GM21825 (cell line): ENCODE results near the gene HIBCH.
"Not testable (repeated sequence)": the region's sequence is repeated elsewhere in the genome, so short reads cannot be mapped to it uniquely, and the experiment has no call there.

Experiments
- ATAC-seq: cut with Tn5 transposase; IDR thresholded peaks from one replicate; pipeline ENCODE4 v1.9.1; 2021; ENCODE audit warnings: mild to moderate bottlenecking, moderate library complexity; ENCODE audit not compliant: unreplicated experiment

HIBCH gene

GRCh38 chr2:190255676-190256075 is 64.0 kb downstream of the HIBCH start:
- no peak for ATAC-seq

GRCh38 chr2:190254063-190254850 is 65.4 kb downstream of the HIBCH start:
- ATAC-seq, result no peak

DNA sequence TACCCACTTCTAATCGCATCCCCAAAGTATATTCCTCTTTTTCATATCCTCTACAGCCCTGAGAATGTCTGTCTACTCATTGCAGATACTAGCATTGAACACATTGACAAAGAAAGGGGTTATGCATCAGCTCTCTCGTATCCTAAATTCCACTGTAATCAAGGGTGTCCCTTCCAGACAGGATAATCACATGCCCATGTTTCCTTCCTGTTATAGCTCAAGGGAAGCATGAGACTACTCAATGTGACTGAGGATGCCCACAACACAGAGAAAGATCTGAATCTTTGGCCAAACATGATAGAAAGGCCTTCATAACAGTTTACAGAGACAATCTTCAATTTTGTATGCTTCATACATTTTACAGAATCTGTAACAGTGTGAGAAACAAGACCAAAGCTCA is 69.2 kb downstream of the HIBCH start:
- no peak for ATAC-seq

- no peak for ATAC-seq
Observed at GRCh38 chr2:190235551-190236075, 84.0 kb downstream of the HIBCH start.

DNA sequence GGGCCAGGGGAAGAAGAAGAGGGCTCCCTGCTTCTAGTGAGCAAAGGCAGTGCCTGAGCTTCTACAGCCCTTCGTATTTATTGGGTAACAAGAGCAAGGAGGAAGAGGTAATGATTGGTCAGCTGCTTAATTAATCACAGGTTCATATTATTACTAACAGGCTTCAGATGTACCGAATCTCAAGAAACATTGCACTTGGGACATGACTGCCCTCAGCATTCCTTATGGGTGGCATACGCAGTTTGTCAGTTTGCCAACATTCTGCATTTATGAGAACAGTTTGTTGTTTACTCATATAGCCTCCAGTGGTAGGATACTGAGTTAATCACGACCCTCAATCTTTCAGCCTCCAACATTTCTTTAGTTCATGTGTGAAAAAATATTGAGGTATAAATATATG is 84.5 kb downstream of the HIBCH start:
- no peak for ATAC-seq

DNA sequence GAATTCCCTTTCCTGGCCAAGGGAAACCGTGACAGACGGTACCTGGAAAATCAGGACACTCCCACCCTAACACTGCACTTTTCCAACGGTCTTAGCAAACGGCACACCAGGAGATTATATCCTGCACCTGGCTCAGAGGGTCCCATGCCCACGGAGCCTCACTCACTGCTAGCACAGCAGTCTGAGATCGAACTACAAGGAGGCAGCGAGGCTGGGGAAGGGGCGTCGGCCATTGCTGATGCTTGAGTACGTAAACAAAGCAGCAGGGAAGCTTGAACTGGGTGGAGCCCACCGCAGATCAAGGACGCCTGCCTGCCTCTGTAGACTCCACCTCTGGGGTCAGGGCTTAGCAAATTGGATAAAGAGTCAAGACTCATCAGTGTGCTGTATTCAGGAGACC is 95.6 kb downstream of the HIBCH start:
- not testable (repeated sequence) for ATAC-seq

- ATAC-seq, result not testable (repeated sequence)
Observed at GRCh38 chr2:190222745-190223144, 96.9 kb downstream of the HIBCH start.

- no peak for ATAC-seq
Observed at GRCh38 chr2:190221429-190221828, 98.2 kb downstream of the HIBCH start.

DNA sequence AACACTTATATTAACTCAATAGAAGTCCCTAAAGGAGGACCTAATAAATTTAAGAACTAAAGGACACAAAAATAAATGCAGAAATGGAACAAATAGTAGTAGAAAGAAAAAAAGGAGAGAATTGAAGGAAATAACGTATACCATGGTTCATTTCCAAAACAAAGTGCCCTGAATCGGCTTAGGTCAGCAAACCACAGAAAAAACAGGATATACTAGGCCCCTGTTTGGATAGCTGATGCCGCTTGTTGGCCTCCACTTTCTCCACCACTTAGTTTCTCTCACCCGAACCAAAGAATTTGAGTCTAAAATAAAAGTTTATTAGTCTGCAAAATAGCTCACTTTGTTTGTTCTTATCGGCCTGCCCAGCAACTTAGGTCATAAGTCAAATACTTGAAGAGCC is 100.4 kb downstream of the HIBCH start:
- ATAC-seq, result no peak

DNA sequence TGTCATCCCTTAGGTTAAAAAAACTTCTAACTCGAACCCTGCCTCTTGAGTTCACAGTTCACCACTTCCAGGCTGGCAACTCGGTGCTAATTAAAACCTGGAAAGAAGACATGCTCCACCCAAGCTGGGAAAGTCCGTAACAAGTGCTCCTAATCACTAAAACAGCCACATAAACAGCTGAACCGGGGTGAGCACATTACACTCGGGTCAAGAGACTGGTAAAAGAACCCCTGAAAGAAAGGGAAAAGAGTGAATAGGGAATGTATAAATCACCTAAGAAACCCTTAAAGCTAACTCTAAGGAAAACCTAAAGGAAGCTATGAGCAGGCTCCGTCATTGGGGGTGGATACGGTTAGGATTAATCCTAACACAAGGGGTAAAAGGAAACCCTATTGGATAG is 102.0 kb downstream of the HIBCH start:
- no peak for ATAC-seq

GRCh38 chr2:190216829-190217228 is 102.8 kb downstream of the HIBCH start:
- no peak for ATAC-seq

DNA sequence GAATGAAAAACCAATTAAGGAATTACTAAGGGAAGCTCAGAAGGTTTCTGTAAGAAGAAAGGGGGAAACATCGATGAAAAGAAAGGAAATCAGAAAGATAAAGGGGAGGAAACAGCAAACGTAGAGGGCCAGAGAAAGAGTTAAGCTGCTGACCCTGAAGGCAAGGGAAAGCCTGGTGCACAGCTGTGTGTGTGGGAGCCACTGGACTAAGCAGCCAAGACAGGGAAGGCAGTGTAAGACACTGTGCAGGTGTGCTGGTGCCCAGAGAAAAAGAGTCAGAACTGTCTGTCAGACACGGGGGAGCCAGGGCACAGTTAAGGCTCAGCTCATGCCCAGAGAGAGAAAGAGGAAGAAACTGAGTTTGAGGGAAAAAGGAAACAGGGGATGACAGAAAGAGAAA is 104.0 kb downstream of the HIBCH start:
- no peak for ATAC-seq

GRCh38 chr2:190214426-190215194 is 105.0 kb downstream of the HIBCH start:
- ATAC-seq, result no peak

DNA sequence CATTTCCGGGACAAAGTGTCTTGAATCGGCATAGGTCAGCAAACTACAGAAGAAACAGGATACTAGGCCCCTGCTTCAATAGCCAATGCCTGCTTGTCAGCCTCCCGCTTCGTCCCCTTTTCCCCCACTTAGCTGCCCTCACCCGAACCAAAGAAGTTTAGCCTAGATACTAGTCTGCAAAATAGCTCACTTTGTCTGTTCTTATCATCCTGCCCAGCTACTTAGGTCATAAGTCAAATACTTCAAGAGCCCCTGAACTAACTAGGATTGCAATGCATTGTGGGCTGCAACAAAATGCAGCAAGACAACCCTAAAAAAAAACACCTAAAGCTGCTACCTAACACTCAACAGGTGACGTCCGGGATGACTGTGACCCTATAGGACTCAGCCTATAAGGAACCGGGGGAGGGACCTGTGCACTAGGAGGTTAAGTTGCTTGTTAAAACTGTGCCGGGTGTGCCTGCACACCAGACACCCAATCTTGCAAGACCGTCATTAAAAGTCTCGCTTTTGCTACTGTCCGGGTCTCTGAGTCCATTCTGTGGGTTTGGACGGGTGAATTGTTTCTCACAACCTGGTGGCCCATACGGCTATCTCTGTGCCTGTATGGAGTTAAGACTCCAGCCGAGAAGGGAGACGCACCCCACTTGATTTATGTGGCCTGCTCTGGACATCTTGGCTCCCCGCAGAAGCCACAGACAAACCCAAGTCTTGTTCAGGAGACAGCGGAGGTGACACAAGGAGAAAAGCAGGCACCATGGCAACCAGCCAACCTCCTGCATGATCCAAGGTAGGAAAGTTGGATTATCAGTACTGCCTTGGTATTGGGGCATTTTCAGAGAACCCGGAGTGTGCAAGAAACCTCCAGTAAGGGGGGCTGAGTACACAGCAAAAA is 105.9 kb downstream of the HIBCH start:
- ATAC-seq, result no peak

DNA sequence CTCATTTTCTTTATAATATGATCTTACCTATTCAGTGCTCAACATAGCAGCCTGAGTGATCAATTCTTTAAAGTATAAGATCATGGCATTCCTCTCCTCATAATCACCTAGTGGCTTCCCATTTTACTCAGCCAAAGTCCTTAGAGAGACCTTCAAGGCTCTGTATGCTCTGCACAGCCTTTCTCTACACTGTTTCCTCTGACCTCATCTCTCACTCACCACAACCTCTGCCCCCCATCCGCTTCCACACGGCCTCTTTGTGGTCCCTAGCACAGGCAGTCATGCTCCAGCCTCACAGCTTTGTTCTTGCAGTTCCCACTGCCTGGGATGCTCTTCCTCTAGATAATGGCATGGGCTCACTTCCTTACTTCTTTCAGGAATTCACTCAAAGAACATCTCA is 109.2 kb downstream of the HIBCH start:
- ATAC-seq, result no peak

DNA sequence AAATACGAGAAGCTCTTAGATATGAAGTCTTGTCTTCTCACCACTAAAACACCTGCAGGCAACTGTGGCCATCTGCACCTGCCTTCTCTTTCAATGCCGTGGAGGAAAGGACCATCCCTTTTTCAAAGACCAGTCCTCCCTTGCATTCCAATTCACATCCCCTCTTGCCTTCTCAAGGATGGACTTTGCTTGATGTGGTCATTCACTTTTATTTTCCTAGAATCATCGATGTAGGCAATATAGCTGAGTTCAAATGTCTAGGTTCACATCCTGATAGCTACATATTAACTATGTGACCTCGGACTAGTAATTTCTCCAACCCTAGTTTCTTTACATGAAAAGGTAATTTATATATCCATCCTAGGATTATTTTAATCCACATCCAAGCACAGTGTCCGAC is 110.1 kb downstream of the HIBCH start:
- ATAC-seq, result no peak

DNA sequence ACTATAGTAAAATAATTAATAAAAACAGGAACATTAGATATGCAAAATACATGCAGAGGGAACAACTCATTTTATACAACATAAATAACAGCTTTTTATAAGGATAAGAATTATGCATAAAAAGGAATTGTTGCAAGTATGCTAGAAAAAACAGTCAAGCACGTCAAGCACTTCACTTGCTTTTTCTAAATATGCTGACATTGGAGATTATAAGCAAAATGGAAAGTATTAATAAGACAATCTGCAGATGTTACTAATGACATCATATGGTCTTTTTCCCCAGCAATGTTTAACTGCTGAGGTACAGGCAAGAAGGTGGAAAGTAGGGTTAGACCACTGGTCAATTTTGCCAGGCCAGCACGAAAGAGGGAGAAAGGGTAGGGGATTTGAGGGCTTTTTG is 111.7 kb downstream of the HIBCH start:
- ATAC-seq, result no peak

- no peak for ATAC-seq
Observed at GRCh38 chr2:190205657-190206056, 114.0 kb downstream of the HIBCH start.

- ATAC-seq, result no peak
Observed at GRCh38 chr2:190202604-190203003, 117.0 kb downstream of the HIBCH start.

- ATAC-seq, result no peak
Observed at GRCh38 chr2:190202018-190202417, 117.6 kb downstream of the HIBCH start.

DNA sequence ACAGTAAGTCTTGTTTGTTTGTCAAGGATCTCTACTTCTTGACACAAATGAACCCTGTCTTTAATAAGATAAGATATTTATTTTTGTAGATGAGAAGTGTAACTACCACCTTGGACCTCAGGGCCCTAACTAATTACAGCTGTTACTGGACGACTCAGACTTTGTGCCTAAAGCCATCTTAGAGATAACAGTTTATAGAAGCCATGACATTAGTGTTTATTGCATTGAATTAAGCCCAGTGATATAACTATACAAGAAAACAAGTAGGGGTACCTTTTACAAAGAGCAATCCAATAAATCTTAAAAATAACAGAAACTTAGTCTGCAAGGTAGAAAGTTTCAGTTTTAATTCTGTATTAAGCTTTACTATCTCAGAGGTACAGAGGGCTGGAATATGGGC is 119.0 kb downstream of the HIBCH start:
- ATAC-seq, result no peak
